MM.1S (cell line): ENCODE results near the gene KCNH2.

ENCODE experiments used
- DNase-seq: peaks from one replicate; pipeline ENCODE4 v3.0.0-alpha.2; 2015
- H2AFZ ChIP-seq: fragments of 300-600 bp; sonication (generic); 2 replicates; pipeline ENCODE4 v1.6.0; 2016; ENCODE audit warnings: antibody characterized with exemption, low read length
- H3F3A ChIP-seq: fragments of 300-600 bp; sonication (generic); 2 replicates; pipeline ENCODE4 v1.6.1; 2016; ENCODE audit warnings: mild to moderate bottlenecking, antibody characterized with exemption, low read length, moderate library complexity, mixed read lengths; ENCODE audit not compliant: insufficient read depth
- H3K27ac ChIP-seq: fragments of 300-600 bp; sonication (generic); 2 replicates; pipeline ENCODE4 v1.5.1; 2016; ENCODE audit warnings: mild to moderate bottlenecking, low read length
- H3K27me3 ChIP-seq: fragments of 300-600 bp; sonication (generic); replicated peaks from 2 replicates; pipeline ENCODE4 v1.6.0; 2016; ENCODE audit warnings: low read length; ENCODE audit not compliant: insufficient read depth
- H3K36me3 ChIP-seq: fragments of 300-600 bp; sonication (generic); replicated peaks from 2 replicates; pipeline ENCODE4 v1.6.1; 2016; ENCODE audit warnings: mild to moderate bottlenecking, low read length, mixed read lengths; ENCODE audit not compliant: insufficient read depth
- H3K4me1 ChIP-seq: fragments of 300-600 bp; sonication (generic); 2 replicates; pipeline ENCODE4 v1.6.1; 2016; ENCODE audit warnings: low read length, mixed read lengths
- H3K4me2 ChIP-seq: fragments of 300-600 bp; sonication (generic); 2 replicates; pipeline ENCODE4 v1.6.0; 2016; ENCODE audit warnings: low read depth, low read length
- H3K4me3 ChIP-seq: fragments of 300-600 bp; sonication (generic); 2 replicates; pipeline ENCODE4 v1.5.1; 2016; ENCODE audit warnings: low read length, mixed read lengths
- H3K79me2 ChIP-seq: fragments of 300-600 bp; sonication (generic); 2 replicates; pipeline ENCODE4 v1.6.1; 2016; ENCODE audit warnings: mixed run types, low read length, mixed read lengths
- H3K9ac ChIP-seq: fragments of 300-600 bp; sonication (generic); 2 replicates; pipeline ENCODE4 v1.6.1; 2016; ENCODE audit warnings: low read length, mixed read lengths
- H3K9me2 ChIP-seq: fragments of 300-600 bp; sonication (generic); replicated peaks from 2 replicates; pipeline ENCODE4 v1.6.1; 2016; ENCODE audit warnings: mild to moderate bottlenecking, low read length, mixed read lengths; ENCODE audit not compliant: insufficient read depth
- H3K9me3 ChIP-seq: fragments of 300-600 bp; sonication (generic); replicated peaks from 2 replicates; pipeline ENCODE4 v1.6.1; 2016; ENCODE audit warnings: mild to moderate bottlenecking, low read length, mixed read lengths; ENCODE audit not compliant: insufficient read depth
- H4K20me1 ChIP-seq: fragments of 300-600 bp; sonication (generic); 2 replicates; pipeline ENCODE4 v1.6.1; 2016; ENCODE audit warnings: mild to moderate bottlenecking, low read length, moderate library complexity, mixed read lengths; ENCODE audit not compliant: insufficient read depth
- CTCF ChIP-seq: fragments of 300-600 bp; sonication (generic); IDR thresholded peaks from 2 replicates; pipeline ENCODE4 v1.5.1; 2016; ENCODE audit warnings: antibody characterized with exemption, low read length, mixed read lengths
- EZH2 ChIP-seq: fragments of 300-600 bp; sonication (generic); optimal IDR thresholded peaks from 2 replicates; pipeline ENCODE3; 2017; ENCODE audit warnings: low read depth, mild to moderate bottlenecking, antibody characterized with exemption, low read length, mixed read lengths
- EZH2phosphoT487 ChIP-seq: fragments of 300-600 bp; sonication (generic); IDR thresholded peaks from 2 replicates; pipeline ENCODE4 v1.6.1; 2018; ENCODE audit warnings: antibody characterized with exemption, low read length

Gene KCNH2

GRCh38 chr7:150974468-150975391 is 3.4 kb downstream of the KCNH2 start:
- H4K20me1 ChIP-seq = no peaks in the 10 kb centered on the region
- TF ChIP-seq EZH2 (no peak), CTCF (peak; percentile 42)
- H3K4me2 ChIP-seq = peak overlapping the region; percentile 100
- no peaks in the 10 kb centered on the region for H3K9me2 ChIP-seq
- H3K27ac ChIP-seq = peak overlapping the region; percentile 85
- peaks cover 33% of the 10 kb centered on the region for H3K4me1 ChIP-seq
- peak overlapping the region; percentile 88 for H2AFZ ChIP-seq
- H3K79me2 ChIP-seq = peaks cover 11% of the 10 kb centered on the region; the same call in 1 of the 2 replicates
- H3K9me3 ChIP-seq = no peaks in the 10 kb centered on the region
- peaks cover 22% of the 10 kb centered on the region for H3F3A ChIP-seq
- peak overlapping the region; percentile 80 for H3K9ac ChIP-seq
- no peaks in the 10 kb centered on the region for H3K36me3 ChIP-seq
- peak overlapping the region; percentile 72 for H3K4me3 ChIP-seq
- peaks cover 4% of the 10 kb centered on the region for H3K27me3 ChIP-seq
- peak; percentile 93 for DNase-seq

GRCh38 chr7:150973571-150974451 is 4.3 kb downstream of the KCNH2 start:
- Histone ChIP-seq H2AFZ (peak overlapping the region; percentile 68), H3K27me3 (no peaks in the 10 kb centered on the region), H4K20me1 (no peaks in the 10 kb centered on the region), H3K4me2 (peak overlapping the region; percentile 100), H3K79me2 (peaks cover 11% of the 10 kb centered on the region; the same call in 1 of the 2 replicates), H3F3A (peaks cover 21% of the 10 kb centered on the region), H3K9me3 (no peaks in the 10 kb centered on the region), H3K4me1 (peaks cover 33% of the 10 kb centered on the region), H3K9me2 (no peaks in the 10 kb centered on the region), H3K36me3 (no peaks in the 10 kb centered on the region), H3K9ac (peak overlapping the region; percentile 49; the same call in 1 of the 2 replicates), H3K4me3 (peak overlapping the region; percentile 72), H3K27ac (peak overlapping the region; percentile 85)
- peak; percentile 83 for DNase-seq
- no peak for TF ChIP-seq CTCF
- no peak for TF ChIP-seq EZH2
- TF ChIP-seq EZH2phosphoT487 = no peak

- Histone ChIP-seq H3F3A (peaks cover 16% of the 10 kb centered on the region), H4K20me1 (no peaks in the 10 kb centered on the region), H3K27me3 (no peaks in the 10 kb centered on the region), H3K36me3 (no peaks in the 10 kb centered on the region), H3K9me3 (no peaks in the 10 kb centered on the region), H3K79me2 (peaks cover 11% of the 10 kb centered on the region; the same call in 1 of the 2 replicates), H2AFZ (no peak overlapping the region), H3K4me1 (peaks cover 33% of the 10 kb centered on the region), H3K4me3 (no peak overlapping the region), H3K9me2 (no peaks in the 10 kb centered on the region), H3K9ac (no peak overlapping the region), H3K4me2 (no peak overlapping the region), H3K27ac (no peak overlapping the region)
- no peak for DNase-seq
- TF ChIP-seq CTCF = no peak
- TF ChIP-seq EZH2phosphoT487 = no peak
- TF ChIP-seq EZH2 = no peak
Observed at GRCh38 chr7:150972741-150973140, 5.4 kb downstream of the KCNH2 start.
